OCI-LY3 (cell line): ENCODE measurements around the gene ZEB1.

Experiments
- H2AFZ ChIP-seq: fragments of 200-600, 300-600 bp; shearing (Covaris generic); 2 replicates; pipeline ENCODE4 v1.6.0; 2014; ENCODE audit warnings: antibody characterized with exemption, low read depth, low read length
- H3K27ac ChIP-seq: fragments of 200-600, 300-600 bp; sonication (generic); 2 replicates; pipeline ENCODE4 v1.5.1; 2014; ENCODE audit warnings: mild to moderate bottlenecking, low read length, moderate library complexity, mixed read lengths
- H3K27me3 ChIP-seq: fragments of 200-600, 300-600 bp; sonication (generic); 2 replicates; pipeline ENCODE4 v1.6.1; 2014; ENCODE audit warnings: low read depth, low read length, mixed read lengths
- H3K36me3 ChIP-seq: fragments of 200-600, 300-600 bp; sonication (generic); replicated peaks from 2 replicates; pipeline ENCODE3; 2014; ENCODE audit warnings: low read depth, low read length, mixed read lengths
- H3K4me1 ChIP-seq: fragments of 300-600, 200-600 bp; sonication (generic); 2 replicates; pipeline ENCODE4 v1.6.1; 2014; ENCODE audit warnings: low read length, mixed read lengths
- H3K4me2 ChIP-seq: fragments of 200-600, 300-600 bp; sonication (generic); 2 replicates; pipeline ENCODE4 v1.6.1; 2014; ENCODE audit warnings: low read length, mixed read lengths
- H3K4me3 ChIP-seq: fragments of 300-600, 200-600 bp; sonication (generic); 2 replicates; pipeline ENCODE4 v1.5.1; 2014; ENCODE audit warnings: antibody characterized with exemption, mild to moderate bottlenecking, low read length, moderate library complexity
- H3K79me2 ChIP-seq: fragments of 300-600, 200-600 bp; shearing (Covaris generic); 2 replicates; pipeline ENCODE4 v1.6.1; 2014; ENCODE audit warnings: mild to moderate bottlenecking, low read length, mixed read lengths
- H3K9ac ChIP-seq: fragments of 300-600, 200-600 bp; shearing (Covaris generic); 2 replicates; pipeline ENCODE4 v1.6.0; 2014; ENCODE audit warnings: mild to moderate bottlenecking, low read length, moderate library complexity
- H3K9me3 ChIP-seq: fragments of 200-600, 300-600 bp; shearing (Covaris generic); 2 replicates; pipeline ENCODE4 v1.6.1; 2014; ENCODE audit warnings: low read length, mixed read lengths; ENCODE audit not compliant: insufficient read depth
- H4K20me1 ChIP-seq: fragments of 200-600, 300-600 bp; sonication (generic); 2 replicates; pipeline ENCODE4 v1.6.1; 2016; ENCODE audit warnings: low read length, mixed read lengths; ENCODE audit not compliant: insufficient read depth
- CTCF ChIP-seq: fragments of 200-600, 300-600 bp; sonication (generic); IDR thresholded peaks from 2 replicates; pipeline ENCODE4 v1.5.1; 2014; ENCODE audit warnings: antibody characterized with exemption, low read length, low read depth
- EZH2phosphoT487 ChIP-seq: fragments of 200-600 bp; shearing (Covaris generic); IDR thresholded peaks from 2 replicates; pipeline ENCODE4 v1.6.1; 2018; ENCODE audit warnings: antibody characterized with exemption, mixed run types, low read depth

ZEB1 gene

GRCh38 chr10:31288962-31289361 lies 30.1 kb upstream of the ZEB1 start:
- H3K4me1 ChIP-seq: no peaks in the 10 kb centered on the region
- no peak overlapping the region for H3K27ac ChIP-seq
- H4K20me1 ChIP-seq: no peaks in the 10 kb centered on the region
- H2AFZ ChIP-seq: no peak overlapping the region
- no peaks in the 10 kb centered on the region for H3K79me2 ChIP-seq
- H3K27me3 ChIP-seq: no peaks in the 10 kb centered on the region
- H3K36me3 ChIP-seq: no peaks in the 10 kb centered on the region
- no peak overlapping the region for H3K4me3 ChIP-seq
- no peak for TF ChIP-seq CTCF
- TF ChIP-seq EZH2phosphoT487: no peak
- no peaks in the 10 kb centered on the region for H3K9me3 ChIP-seq
- H3K4me2 ChIP-seq: no peak overlapping the region
- H3K9ac ChIP-seq: no peak overlapping the region

- Histone ChIP-seq H3K4me2 (no peak overlapping the region), H3K79me2 (no peaks in the 10 kb centered on the region), H2AFZ (no peak overlapping the region), H3K4me3 (no peak overlapping the region), H3K9ac (no peak overlapping the region), H3K36me3 (no peaks in the 10 kb centered on the region), H3K27me3 (no peaks in the 10 kb centered on the region), H4K20me1 (no peaks in the 10 kb centered on the region), H3K27ac (no peak overlapping the region), H3K9me3 (no peaks in the 10 kb centered on the region), H3K4me1 (no peaks in the 10 kb centered on the region)
- no peak for TF ChIP-seq EZH2phosphoT487
- no peak for TF ChIP-seq CTCF
These were observed 28.6 kb upstream of the ZEB1 start for GRCh38 chr10:31290386-31290785.

- no peaks in the 10 kb centered on the region for H3K79me2 ChIP-seq
These were observed 27.9 kb upstream of the ZEB1 start for GRCh38 chr10:31291123-31291522.

GRCh38 chr10:31294558-31294957 lies 24.5 kb upstream of the ZEB1 start:
- Histone ChIP-seq H3K4me2 (no peak overlapping the region), H4K20me1 (no peaks in the 10 kb centered on the region), H3K4me3 (no peak overlapping the region), H2AFZ (no peak overlapping the region), H3K27me3 (no peaks in the 10 kb centered on the region), H3K79me2 (no peaks in the 10 kb centered on the region), H3K9ac (no peak overlapping the region), H3K27ac (no peak overlapping the region), H3K36me3 (no peaks in the 10 kb centered on the region), H3K9me3 (no peaks in the 10 kb centered on the region), H3K4me1 (no peaks in the 10 kb centered on the region)
- TF ChIP-seq EZH2phosphoT487 (no peak), CTCF (no peak)

More at GRCh38 chr10:31291123-31291522, 27.9 kb upstream of the ZEB1 start:
- Histone ChIP-seq H3K4me1 (no peaks in the 10 kb centered on the region), H3K9ac (no peak overlapping the region), H3K27me3 (no peaks in the 10 kb centered on the region), H4K20me1 (no peaks in the 10 kb centered on the region), H3K27ac (no peak overlapping the region), H3K4me2 (no peak overlapping the region), H3K36me3 (no peaks in the 10 kb centered on the region), H3K9me3 (no peaks in the 10 kb centered on the region), H2AFZ (no peak overlapping the region), H3K4me3 (no peak overlapping the region)
- TF ChIP-seq CTCF (no peak), EZH2phosphoT487 (no peak)
